Measurements from ENCODE around the gene MBOAT1. TPM values are rescaled to one million over a fixed set of nuclear protein-coding genes. Genes with fewer than 3 reads are reported as not detected.

Gene MBOAT1
- total RNA-seq: 9.6 TPM

- peaks cover 46% of the 10 kb centered on the region for H3K4me1 ChIP-seq
- no peaks in the 10 kb centered on the region for H3K27me3 ChIP-seq
- TF ChIP-seq POLR2A (IDR thresholded peaks at IDR 0.05) (peak in 1 of 2 donors; percentile 54), POLR2AphosphoS5 (IDR thresholded peaks at IDR 0.05; ENCODE audit: insufficient read depth in 1 of 2, low read depth in 1 of 2) (peak in 1 of 2 donors; percentile 85), CTCF (IDR thresholded peaks at IDR 0.05) (no peak)
- H3K27ac ChIP-seq: peak within 1 kb of the TSS; percentile 94
- H3K9me3 ChIP-seq: no peaks in the 10 kb centered on the region
- intact Hi-C loops (cut with DNase I): no loop called here
- no peaks in the 10 kb centered on the region for H3K36me3 ChIP-seq
- H3K4me3 ChIP-seq: peak within 1 kb of the TSS; percentile 94 to 97
- peak in 1 of 2 donors; percentile 92 for DNase-seq (ENCODE audit: extremely low spot score in 2 of 2)
These were observed at the start of gene MBOAT1 for GRCh38 chr6:20212392-20213111. MBOAT1 (minus strand) TSS chr6:20212469; CDS start chr6:20212234, 235 bp downstream.

- no peak overlapping the region for H3K4me3 ChIP-seq
- no peaks in the 10 kb centered on the region for H3K9me3 ChIP-seq
- no peak for TF ChIP-seq POLR2AphosphoS5 (IDR thresholded peaks at IDR 0.05; ENCODE audit: insufficient read depth in 1 of 2, low read depth in 1 of 2)
- no peak for TF ChIP-seq CTCF (IDR thresholded peaks at IDR 0.05)
- TF ChIP-seq POLR2A (IDR thresholded peaks at IDR 0.05): no peak
- no peaks in the 10 kb centered on the region for H3K36me3 ChIP-seq
- no peak for DNase-seq (ENCODE audit: extremely low spot score in 2 of 2)
- H3K27me3 ChIP-seq: no peaks in the 10 kb centered on the region
- no peaks in the 10 kb centered on the region for H3K4me1 ChIP-seq
- intact Hi-C loops (cut with DNase I): no loop called here
- H3K27ac ChIP-seq: no peak overlapping the region
These were observed 49.4 kb upstream of the MBOAT1 start for GRCh38 chr6:20261685-20262084.

GRCh38 chr6:20260360-20260759 lies 48.1 kb upstream of the MBOAT1 start:
- TF ChIP-seq CTCF (IDR thresholded peaks at IDR 0.05): no peak
- TF ChIP-seq POLR2AphosphoS5 (IDR thresholded peaks at IDR 0.05; ENCODE audit: insufficient read depth in 1 of 2, low read depth in 1 of 2): no peak
- no peak for TF ChIP-seq POLR2A (IDR thresholded peaks at IDR 0.05)
- intact Hi-C loops (cut with DNase I): no loop called here
- H3K4me1 ChIP-seq: no peaks in the 10 kb centered on the region
- no peak for DNase-seq (ENCODE audit: extremely low spot score in 2 of 2)
- no peaks in the 10 kb centered on the region for H3K27me3 ChIP-seq
- no peaks in the 10 kb centered on the region for H3K36me3 ChIP-seq
- H3K4me3 ChIP-seq: no peak overlapping the region
- H3K9me3 ChIP-seq: no peaks in the 10 kb centered on the region
- no peak overlapping the region for H3K27ac ChIP-seq

GRCh38 chr6:20259316-20260049 lies 47.2 kb upstream of the MBOAT1 start:
- Histone ChIP-seq H3K27me3 (no peaks in the 10 kb centered on the region), H3K36me3 (no peaks in the 10 kb centered on the region), H3K4me3 (no peak overlapping the region), H3K4me1 (no peaks in the 10 kb centered on the region), H3K9me3 (no peaks in the 10 kb centered on the region), H3K27ac (no peak overlapping the region)
- TF ChIP-seq POLR2AphosphoS5 (IDR thresholded peaks at IDR 0.05; ENCODE audit: insufficient read depth in 1 of 2, low read depth in 1 of 2) (no peak), POLR2A (IDR thresholded peaks at IDR 0.05) (no peak), CTCF (IDR thresholded peaks at IDR 0.05) (no peak)
- DNase-seq (ENCODE audit: extremely low spot score in 2 of 2): no peak
- intact Hi-C loops (cut with DNase I): no loop called here

GRCh38 chr6:20255428-20255827 lies 43.2 kb upstream of the MBOAT1 start:
- Histone ChIP-seq H3K36me3 (no peaks in the 10 kb centered on the region), H3K4me1 (no peaks in the 10 kb centered on the region), H3K27ac (no peak overlapping the region), H3K4me3 (no peak overlapping the region), H3K9me3 (no peaks in the 10 kb centered on the region), H3K27me3 (no peaks in the 10 kb centered on the region)
- DNase-seq (ENCODE audit: extremely low spot score in 2 of 2): no peak
- intact Hi-C loops (cut with DNase I): no loop called here
- TF ChIP-seq POLR2AphosphoS5 (IDR thresholded peaks at IDR 0.05; ENCODE audit: insufficient read depth in 1 of 2, low read depth in 1 of 2) (no peak), CTCF (IDR thresholded peaks at IDR 0.05) (no peak), POLR2A (IDR thresholded peaks at IDR 0.05) (no peak)
